HCT116 (cell line): ENCODE data around the gene SH2D7. TPM values are rescaled to one million over a fixed set of nuclear protein-coding genes. Genes with fewer than 3 reads are reported as not detected.

Experiments
- ATAC-seq: fragments of 200-7000 bp; cut with Tn5 transposase; 2 replicates; pipeline ENCODE4 v1.9.1; 2020; ENCODE audit warnings: mild to moderate bottlenecking, moderate library complexity
- BruUV-seq: library from RNA; stranded (reverse); fragments of 400-500 nt; replicated peaks from 2 replicates; lab custom pipeline; 2021; lab: Mats Ljungman, UMichigan
- CTCF ChIA-PET: fragments of 300-600 bp; sonication (Branson Sonifier 250); formaldehyde crosslinking; loops from one replicate; lab custom pipeline; 2021; ENCODE audit warnings: antibody characterized with exemption; lab: Charles Lee
- POLR2A ChIA-PET: fragments of 300-600, 350-600 bp; sonication (Branson Sonifier 250); formaldehyde crosslinking; loops from one replicate; lab custom pipeline; 2021; ENCODE audit warnings: antibody characterized with exemption; lab: Charles Lee
- RAD21 ChIA-PET, 2 experiments: fragments of 300-600 bp; sonication (Branson Sonifier 250); formaldehyde crosslinking; loops; one replicate each; lab custom pipeline; 2023; ENCODE audit warnings: low total read pairs in 2 of 2; ENCODE audit not compliant: uncharacterized antibody in 2 of 2, unreplicated experiment in 2 of 2, low non-redundant PET in 1 of 2; lab: Charles Lee
- DNase-seq: peaks from one replicate; pipeline ENCODE4 v3.0.0-alpha.2; 2010; ENCODE audit warnings: low read depth, low spot score
- H2AFZ ChIP-seq: fragments of 200-600 bp; shearing (Covaris generic), sonication (generic); 2 replicates; pipeline ENCODE4 v1.6.1; 2017; ENCODE audit warnings: low read depth, mixed run types, mixed read lengths, antibody characterized with exemption, low read length; ENCODE audit not compliant: poor library complexity, severe bottlenecking
- H3K27ac ChIP-seq: 2 replicates; pipeline ENCODE4 v1.5.1; 2012; ENCODE audit warnings: low read depth, low read length
- H3K27me3 ChIP-seq: fragments of 200-600 bp; sonication (generic); 2 replicates; pipeline ENCODE4 v1.6.1; 2016; ENCODE audit warnings: mixed run types, low read length, mixed read lengths; ENCODE audit not compliant: insufficient read depth
- H3K36me3 ChIP-seq, 2 experiments: fragments of 200-500 bp in 1 of 2; fragments of 200-600 bp in 1 of 2; sonication (Bioruptor generic) in 1 of 2; sonication (generic) in 1 of 2; 2 replicates each; pipeline versions ENCODE4 v1.5.1 to v1.6.1; 2014 to 2016; ENCODE audit warnings: low read length in 2 of 2, inconsistent platforms in 1 of 2, mixed read lengths in 1 of 2, mixed run types in 1 of 2; ENCODE audit not compliant: insufficient read depth in 2 of 2, control insufficient read depth in 1 of 2
- H3K4me1 ChIP-seq, 2 experiments: fragments of 200-600 bp in 1 of 2; sonication (generic) in 1 of 2; 2 replicates each; pipeline versions ENCODE4 v1.5.1 to v1.6.1; 2012 to 2017; ENCODE audit warnings: low read length in 2 of 2, inconsistent platforms in 1 of 2, mild to moderate bottlenecking in 1 of 2, mixed read lengths in 1 of 2, mixed run types in 1 of 2, moderate library complexity in 1 of 2; ENCODE audit not compliant: insufficient read depth in 2 of 2, control insufficient read depth in 1 of 2
- H3K4me2 ChIP-seq: fragments of 200-600 bp; sonication (generic); 2 replicates; pipeline ENCODE4 v1.6.1; 2017; ENCODE audit warnings: mixed run types, low read length, mixed read lengths
- H3K4me3 ChIP-seq, 2 experiments: fragments of 200-600 bp in 1 of 2; sonication (generic) in 1 of 2; replicated peaks in 1 of 2; 2 replicates each; pipeline ENCODE4 v1.5.1; 2011 to 2016; ENCODE audit warnings: low read length in 2 of 2, control low read depth in 1 of 2, low read depth in 1 of 2, mild to moderate bottlenecking in 1 of 2, mixed read lengths in 1 of 2, mixed run types in 1 of 2
- H3K79me2 ChIP-seq: fragments of 200-600 bp; sonication (generic); 2 replicates; pipeline ENCODE4 v1.6.1; 2017; ENCODE audit warnings: mild to moderate bottlenecking, mixed run types, low read length, moderate library complexity, mixed read lengths; ENCODE audit not compliant: insufficient read depth
- H3K9ac ChIP-seq: fragments of 200-600 bp; sonication (generic); 2 replicates; pipeline ENCODE4 v1.6.1; 2016; ENCODE audit warnings: low read length, mixed read lengths
- H3K9me2 ChIP-seq: fragments of 200-600 bp; sonication (generic), shearing (Covaris generic); 2 replicates; pipeline ENCODE4 v1.6.1; 2017; ENCODE audit warnings: mixed run types, mild to moderate bottlenecking, moderate library complexity; ENCODE audit not compliant: insufficient read depth
- H3K9me3 ChIP-seq, 2 experiments: fragments of 200-500 bp in 1 of 2; fragments of 200-600 bp in 1 of 2; sonication (Bioruptor generic) in 1 of 2; sonication (generic) in 1 of 2; 2 replicates each; pipeline ENCODE4 v1.6.1; 2014 to 2017; ENCODE audit warnings: low read length in 2 of 2, mixed read lengths in 2 of 2, inconsistent platforms in 1 of 2, low read depth in 1 of 2, mild to moderate bottlenecking in 1 of 2, mixed run types in 1 of 2, moderate library complexity in 1 of 2; ENCODE audit not compliant: control insufficient read depth in 1 of 2, insufficient read depth in 1 of 2
- H4K20me1 ChIP-seq: fragments of 200-600 bp; sonication (generic), shearing (Covaris generic); 2 replicates; pipeline ENCODE4 v1.6.1; 2017; ENCODE audit warnings: mixed run types, mild to moderate bottlenecking, moderate library complexity; ENCODE audit not compliant: insufficient read depth
- ATF3 ChIP-seq: IDR thresholded peaks from 2 replicates; pipeline ENCODE4 v1.6.1; 2012
- CEBPB ChIP-seq: IDR thresholded peaks from 2 replicates; pipeline ENCODE4 v1.6.1; 2012; ENCODE audit warnings: low read depth
- ELF1 ChIP-seq: IDR thresholded peaks from 2 replicates; pipeline ENCODE4 v1.6.1; 2012; ENCODE audit warnings: low read depth, borderline replicate concordance
- EZH2 ChIP-seq: fragments of 200-600 bp; sonication (generic); IDR thresholded peaks from 2 replicates; pipeline ENCODE4 v1.6.1; 2017; ENCODE audit warnings: antibody characterized with exemption, mixed run types
- FOSL1 ChIP-seq: IDR thresholded peaks from 2 replicates; pipeline ENCODE4 v1.6.1; 2012; ENCODE audit warnings: low read depth
- JUND ChIP-seq: IDR thresholded peaks from 2 replicates; pipeline ENCODE4 v1.6.1; 2012
- MAX ChIP-seq: IDR thresholded peaks from 2 replicates; pipeline ENCODE4 v1.6.1; 2012
- RAD21 ChIP-seq: IDR thresholded peaks from 2 replicates; pipeline ENCODE4 v1.6.1; 2012; ENCODE audit warnings: low read depth, mild to moderate bottlenecking
- SIN3A ChIP-seq: IDR thresholded peaks from 2 replicates; pipeline ENCODE4 v1.6.1; 2012; ENCODE audit warnings: low read depth
- SRF ChIP-seq: IDR thresholded peaks from 2 replicates; pipeline ENCODE4 v1.6.1; 2012; ENCODE audit warnings: low read depth
- TCF7L2 ChIP-seq: IDR thresholded peaks from 2 replicates; pipeline ENCODE4 v1.7.0; 2011; ENCODE audit warnings: borderline replicate concordance, inconsistent platforms; ENCODE audit not compliant: insufficient read depth, insufficient read length; ENCODE audit errors: extremely low read depth
- YY1 ChIP-seq: IDR thresholded peaks from 2 replicates; pipeline ENCODE4 v1.6.1; 2011; ENCODE audit warnings: low read length, low read depth, moderate library complexity, mild to moderate bottlenecking; ENCODE audit not compliant: insufficient replicate concordance; ENCODE audit errors: extremely low read depth
- ZFX ChIP-seq: fragments of 450-650 bp; IDR thresholded peaks from 2 replicates; pipeline ENCODE4 v1.6.1; 2017
- intact Hi-C: fragments of 100-400 bp; cut with micrococcal nuclease; formaldehyde crosslinking; loops from 2 replicates; pipeline ENCODE4 v1.10.0; 2022
- total RNA-seq: library from RNA; stranded (reverse); gene quantifications from one replicate; pipeline ENCODE4 v1.2.1, GENCODE V29; 2021; ENCODE audit not compliant: unreplicated experiment

Gene SH2D7
- total RNA-seq, 1 experiment from 2014 or later = not detected

GRCh38 chr15:78077871-78078210, 14.5 kb upstream of the SH2D7 start (continued):
- TF ChIP-seq SRF (no peak), ATF3 (no peak), ELF1 (no peak), JUND (no peak), TCF7L2 (no peak)

- ATAC-seq = no peak
- POLR2A ChIA-PET = no interaction called here
- intact Hi-C loops = no loop called here
Observed at GRCh38 chr15:78079298-78080087, 12.9 kb upstream of the SH2D7 start.

More at GRCh38 chr15:78079298-78080087, 12.9 kb upstream of the SH2D7 start:
- RAD21 ChIA-PET = no interaction called here
- no TSS peak for BruUV-seq
- no peak overlapping the region for H2AFZ ChIP-seq
- no peak for DNase-seq
- H3K9ac ChIP-seq = no peak overlapping the region
- H3K9me3 ChIP-seq = no peaks in the 10 kb centered on the region
- peaks cover 12 to 19% of the 10 kb centered on the region in 2 experiments for H3K4me1 ChIP-seq
- no peak overlapping the region for H3K27ac ChIP-seq
- no peaks in the 10 kb centered on the region for H3K9me2 ChIP-seq
- H3K36me3 ChIP-seq = no peaks in the 10 kb centered on the region; a peak in 1 of 4 replicates
- no peaks in the 10 kb centered on the region for H3K27me3 ChIP-seq
- H3K4me3 ChIP-seq = no peak overlapping the region
- no peak overlapping the region for H3K4me2 ChIP-seq
- TF ChIP-seq TCF7L2 (no peak), RAD21 (no peak), CEBPB (no peak), MAX (no peak), EZH2 (no peak), ZFX (no peak), JUND (no peak), SIN3A (no peak), YY1 (no peak), FOSL1 (no peak)
- peaks cover 3% of the 10 kb centered on the region; the same call in 1 of the 2 replicates for H4K20me1 ChIP-seq
- CTCF ChIA-PET = no interaction called here
- peaks cover 20% of the 10 kb centered on the region for H3K79me2 ChIP-seq
